Esophagus muscularis mucosa (tissue), 4 donors: ENCODE data around the gene LRRC4C. TPM values are rescaled to one million over a fixed set of nuclear protein-coding genes. Genes with fewer than 3 reads are reported as not detected.

Source experiments
- DNase-seq: peaks from one replicate; pipeline ENCODE4 v3.0.0-alpha.2; 2017; ENCODE audit errors: extremely low spot score
- H3K27ac ChIP-seq, 4 donors: fragments of 200-600 bp; sonication (generic); replicated peaks in 1 of 4; 1 replicate in 3 of 4; 2 replicates in 1 of 4; pipeline ENCODE4 v1.5.1; 2016 to 2019; ENCODE audit warnings: mild to moderate bottlenecking in 1 of 4
- H3K27me3 ChIP-seq, 4 donors: fragments of 200-600 bp; sonication (generic); one replicate each; pipeline versions ENCODE4 v1.5.1 to v1.6.0; 2016 to 2019
- H3K36me3 ChIP-seq, 4 donors: fragments of 200-600 bp; sonication (generic); one replicate each; pipeline ENCODE4 v1.5.1; 2016 to 2019
- H3K4me1 ChIP-seq, 4 donors: fragments of 200-600 bp; sonication (generic); one replicate each; pipeline ENCODE4 v1.5.1; 2016 to 2019
- H3K4me3 ChIP-seq, 4 donors: fragments of 200-600 bp; sonication (generic); 1 replicate in 2 of 4; 2 replicates in 2 of 4; pipeline ENCODE4 v1.5.1; 2016 to 2019; ENCODE audit warnings: mild to moderate bottlenecking in 4 of 4, moderate library complexity in 1 of 4
- H3K9me3 ChIP-seq, 4 donors: fragments of 200-600 bp; sonication (generic); 1 replicate in 3 of 4; 2 replicates in 1 of 4; pipeline ENCODE4 v1.5.1; 2016 to 2019
- CTCF ChIP-seq, 3 experiments: fragments of 200-600 bp in 2 of 3; fragments of 450-650 bp in 1 of 3; sonication (generic) in 2 of 3; IDR thresholded peaks; one replicate each; pipeline ENCODE4 v1.5.1; 2017 to 2019; ENCODE audit warnings: antibody characterized with exemption in 3 of 3, mild to moderate bottlenecking in 2 of 3, moderate library complexity in 1 of 3
- EP300 ChIP-seq: sonication (generic); formaldehyde crosslinking; IDR thresholded peaks from one replicate; pipeline ENCODE4 v1.6.1; 2017; ENCODE audit warnings: antibody characterized with exemption
- POLR2A ChIP-seq: fragments of 450-650 bp; IDR thresholded peaks from one replicate; pipeline ENCODE4 v1.6.1; 2017; ENCODE audit warnings: antibody characterized with exemption, moderate library complexity, mild to moderate bottlenecking, low read depth
- POLR2AphosphoS5 ChIP-seq, 2 donors: sonication (generic); formaldehyde crosslinking; IDR thresholded peaks; one replicate each; pipeline ENCODE4 v1.6.1; 2017; ENCODE audit warnings: antibody characterized with exemption in 2 of 2
- WGBS: methylation state at CpG from one replicate; pipeline ENCODE4 v1.1.5; 2018; 5-methylcytosine and 5-hydroxymethylcytosine counted together
- intact Hi-C: fragments of 100-400 bp; cut with DNase I; formaldehyde crosslinking; loops from one replicate; pipeline ENCODE4 v1.15.1; 2023
- total RNA-seq, 4 donors: library from RNA; depleted of rRNA; stranded (reverse); fragments of >200 nt; gene quantifications; one replicate each; pipeline versions ENCODE4 v1.1.0 to v1.2.1, GENCODE V29; 2016

LRRC4C gene
- total RNA-seq, 4 donors from 2014 or later: 1.2 to 4.0 (median 2.2) TPM

GRCh38 chr11:40281052-40281580 lies 1178.3 kb downstream of the LRRC4C start:
- H3K36me3 ChIP-seq: no peaks in the 10 kb centered on the region
- peak overlapping the region in 2 of 4 donors; percentile 9 to 13 for H3K4me3 ChIP-seq
- WGBS: 41% methylated on average over 6 of the region's 6 CpGs
- DNase-seq: no peak
- H3K27ac ChIP-seq: peak overlapping the region in 1 of 4 donors; percentile 29
- TF ChIP-seq POLR2A (no peak), CTCF (IDR thresholded peaks at IDR 0.05) (no peak), POLR2AphosphoS5 (IDR thresholded peaks at IDR 0.05) (no peak), EP300 (no peak)
- intact Hi-C loops: no loop called here
- H3K9me3 ChIP-seq: no peaks in the 10 kb centered on the region
- peaks cover 0 to 8% (median 0%) of the 10 kb centered on the region in 4 donors for H3K27me3 ChIP-seq
- peaks cover 0 to 8% (median 2%) of the 10 kb centered on the region in 4 donors for H3K4me1 ChIP-seq

GRCh38 chr11:40280159-40281051 lies 1179.0 kb downstream of the LRRC4C start:
- Histone ChIP-seq H3K27me3 (peaks cover 0 to 8% (median 0%) of the 10 kb centered on the region in 4 donors), H3K9me3 (no peaks in the 10 kb centered on the region), H3K4me3 (peak overlapping the region in 2 of 4 donors; percentile 9 to 13), H3K27ac (peak overlapping the region in 1 of 4 donors; percentile 29), H3K4me1 (peaks cover 0 to 8% (median 2%) of the 10 kb centered on the region in 4 donors), H3K36me3 (no peaks in the 10 kb centered on the region)
- 71% methylated on average over 18 of the region's 18 CpGs for WGBS
- intact Hi-C loops: no loop called here
- TF ChIP-seq CTCF (IDR thresholded peaks at IDR 0.05): no peak
- no peak for DNase-seq

- DNase-seq: no peak
- Histone ChIP-seq H3K9me3 (no peaks in the 10 kb centered on the region), H3K4me1 (peaks cover 0 to 8% (median 2%) of the 10 kb centered on the region in 4 donors), H3K4me3 (no peak overlapping the region), H3K27ac (no peak overlapping the region), H3K27me3 (no peaks in the 10 kb centered on the region), H3K36me3 (no peaks in the 10 kb centered on the region)
- TF ChIP-seq POLR2A (no peak), POLR2AphosphoS5 (IDR thresholded peaks at IDR 0.05) (no peak), EP300 (no peak), CTCF (IDR thresholded peaks at IDR 0.05) (no peak)
- intact Hi-C loops: no loop called here
- 92% methylated on average over 1 of the region's 1 CpG for WGBS
Observed at GRCh38 chr11:40276960-40277359, 1182.5 kb downstream of the LRRC4C start.

- H3K27me3 ChIP-seq: no peaks in the 10 kb centered on the region
- 43% methylated on average over 3 of the region's 3 CpGs for WGBS
- no peaks in the 10 kb centered on the region for H3K4me1 ChIP-seq
- intact Hi-C loops: no loop called here
- H3K9me3 ChIP-seq: no peaks in the 10 kb centered on the region
- no peak overlapping the region for H3K27ac ChIP-seq
- TF ChIP-seq POLR2A: no peak
- no peak for TF ChIP-seq POLR2AphosphoS5 (IDR thresholded peaks at IDR 0.05)
- TF ChIP-seq EP300: no peak
- DNase-seq: no peak
- no peak overlapping the region for H3K4me3 ChIP-seq
- no peaks in the 10 kb centered on the region for H3K36me3 ChIP-seq
Observed at GRCh38 chr11:40274017-40274416, 1185.4 kb downstream of the LRRC4C start.

GRCh38 chr11:40273192-40273732 lies 1186.2 kb downstream of the LRRC4C start:
- Histone ChIP-seq H3K4me3 (no peak overlapping the region), H3K27ac (no peak overlapping the region), H3K4me1 (no peaks in the 10 kb centered on the region), H3K36me3 (no peaks in the 10 kb centered on the region), H3K27me3 (no peaks in the 10 kb centered on the region), H3K9me3 (no peaks in the 10 kb centered on the region)
- intact Hi-C loops: no loop called here
- no peak for DNase-seq
- TF ChIP-seq CTCF (IDR thresholded peaks at IDR 0.05) (no peak), POLR2AphosphoS5 (IDR thresholded peaks at IDR 0.05) (no peak), POLR2A (no peak), EP300 (no peak)
- WGBS: 50% methylated on average over 1 of the region's 1 CpG
